Measurements from ENCODE around the gene GALNT11. TPM values are rescaled to one million over a fixed set of nuclear protein-coding genes. Genes with fewer than 3 reads are reported as not detected.
A peak's percentile ranks its signal among the peaks of the same experiment; 100 is the strongest.

Gene GALNT11
- total RNA-seq, 1 experiment from 2014 or later, result 24.1 TPM

- H2BK120ac ChIP-seq (ENCODE audit: low read depth, low read length, poor library complexity, severe bottlenecking), result no peak overlapping the region
- DNase-seq, result no peak
- H2AK5ac ChIP-seq (ENCODE audit: insufficient read length, low read length), result no peak overlapping the region
- no peak overlapping the region for H4K5ac ChIP-seq (ENCODE audit: insufficient read length, low read depth, low read length)
- no peak overlapping the region for H2BK20ac ChIP-seq (ENCODE audit: low read depth, low read length, poor library complexity, severe bottlenecking)
- no peak overlapping the region for H2BK12ac ChIP-seq (ENCODE audit: insufficient read length, low read depth, low read length)
- Mint-ChIP-seq H3K27ac (no peak overlapping the region), H3K36me3 (ENCODE audit: insufficient read depth in 1 of 3, low read depth in 3 of 3) (peaks cover 20 to 75% (median 67%) of the 10 kb centered on the region in 3 experiments; a peak in 6 of 7 replicates), H3K4me1 (no peaks in the 10 kb centered on the region), H3K27me3 (ENCODE audit: low read depth) (no peaks in the 10 kb centered on the region), H3K4me3 (no peak overlapping the region), H3K9me3 (no peaks in the 10 kb centered on the region)
- H4K91ac ChIP-seq (ENCODE audit: insufficient read length, low read depth, low read length), result no peak overlapping the region
- H3K79me2 ChIP-seq (ENCODE audit: insufficient read depth, low read length), result no peaks in the 10 kb centered on the region
- H3K23ac ChIP-seq (ENCODE audit: insufficient read length, low read depth, low read length), result no peak overlapping the region
- H3K79me1 ChIP-seq (ENCODE audit: insufficient read depth, low read depth, low read length, poor library complexity, severe bottlenecking), result no peaks in the 10 kb centered on the region
- TF ChIP-seq CTCF (conservative IDR thresholded peaks at IDR 0.05), result peak; percentile 76
- no peaks in the 10 kb centered on the region for H3K4me1 ChIP-seq (ENCODE audit: insufficient read depth, low read length)
- no peaks in the 10 kb centered on the region for H4K20me1 ChIP-seq (ENCODE audit: control insufficient read depth, insufficient read depth, insufficient read length)
- no peak overlapping the region for H3K9ac ChIP-seq (ENCODE audit: extremely low read depth, insufficient read length, low read length)
- no peak overlapping the region for H2AFZ ChIP-seq (ENCODE audit: low read length)
- no CpG with 5 or more reads among the region's 4 CpGs for WGBS (ENCODE audit: extremely low coverage, insufficient read length, low lambda C conversion rate)
- H4K8ac ChIP-seq (replicated peaks; ENCODE audit: insufficient read length, low read depth, low read length), result no peak overlapping the region
- H3K4ac ChIP-seq (ENCODE audit: low read depth, low read length), result no peak overlapping the region
- H3K14ac ChIP-seq (ENCODE audit: insufficient read depth, low read length), result no peak overlapping the region
- no peak overlapping the region for H3K27ac ChIP-seq (ENCODE audit: insufficient read length, low read depth, low read length)
- H3K9me3 ChIP-seq (ENCODE audit: control insufficient read depth, low read depth, low read length), result no peaks in the 10 kb centered on the region
- H3T11ph ChIP-seq (ENCODE audit: low read length), result no peak overlapping the region
- no peak overlapping the region for H2BK15ac ChIP-seq (ENCODE audit: low read depth, low read length)
- no peak overlapping the region for H3K56ac ChIP-seq (ENCODE audit: insufficient read length, low read depth, low read length)
- H2BK5ac ChIP-seq (ENCODE audit: insufficient read length, low read length), result no peak overlapping the region
- H3K27me3 ChIP-seq (ENCODE audit: insufficient read depth, low read length), result no peaks in the 10 kb centered on the region
- no peaks in the 10 kb centered on the region for H3K23me2 ChIP-seq (ENCODE audit: insufficient read length, low read depth, low read length, poor library complexity, severe bottlenecking)
- no peak overlapping the region for H3K4me2 ChIP-seq (ENCODE audit: insufficient read depth, insufficient read length, low read length)
- H3K18ac ChIP-seq (ENCODE audit: insufficient read length, low read depth, low read length), result no peak overlapping the region
Measured at GRCh38 chr7:152145853-152146466, 120.5 kb downstream of the GALNT11 start.
